HG03457 (cell line): ENCODE measurements around the gene RFTN2.
"Not testable (repeated sequence)": the region's sequence is repeated elsewhere in the genome, so short reads cannot be mapped to it uniquely, and the experiment has no call there.

Source experiments
- ATAC-seq: cut with Tn5 transposase; IDR thresholded peaks from one replicate; pipeline ENCODE4 v1.9.1; 2021; ENCODE audit warnings: moderate number of reproducible peaks; ENCODE audit not compliant: unreplicated experiment

RFTN2 gene

GRCh38 chr2:197675711-197676188 lies 363 bp upstream of the RFTN2 start:
- no peak for ATAC-seq

GRCh38 chr2:197674591-197674990 lies 796 bp downstream of the RFTN2 start:
- no peak for ATAC-seq

DNA sequence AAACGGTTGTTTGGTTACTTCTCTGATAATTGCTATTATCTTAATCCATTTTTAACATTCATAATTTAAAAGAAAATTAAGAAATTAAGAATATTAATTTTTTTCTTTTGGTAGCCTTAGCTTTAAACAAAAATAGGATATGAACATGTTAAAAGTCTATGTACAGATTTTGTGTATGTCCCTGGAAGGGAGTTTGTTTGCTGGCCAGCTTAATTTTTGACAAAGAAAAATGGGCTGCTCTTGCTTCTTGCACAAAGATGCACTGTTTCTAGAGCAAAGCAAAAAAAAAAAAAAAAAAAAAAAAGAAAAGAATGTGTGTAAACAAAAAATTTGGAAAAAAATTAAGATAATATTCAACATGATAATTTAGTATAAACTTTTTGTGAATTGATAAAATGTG lies 1.3 kb downstream of the RFTN2 start:
- ATAC-seq = no peak

DNA sequence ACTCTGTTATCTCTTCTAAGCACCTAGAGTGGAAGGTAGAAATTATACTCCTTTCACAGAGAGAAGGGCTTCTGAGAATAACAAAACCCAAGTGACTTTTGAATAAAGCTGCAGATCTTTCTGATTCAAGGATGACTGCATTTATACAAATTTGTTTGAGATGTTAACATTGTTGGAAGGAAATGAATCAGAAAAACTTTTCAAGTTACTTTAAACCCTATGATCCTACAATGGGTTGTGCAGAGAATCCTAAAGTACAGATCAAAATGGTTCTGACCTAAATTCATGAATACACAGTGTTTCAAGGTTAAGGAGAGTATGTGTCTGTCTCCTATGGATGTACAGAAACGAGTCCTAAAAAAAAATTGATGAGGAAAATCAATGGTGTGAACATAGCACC lies 1.8 kb downstream of the RFTN2 start:
- ATAC-seq = no peak

DNA sequence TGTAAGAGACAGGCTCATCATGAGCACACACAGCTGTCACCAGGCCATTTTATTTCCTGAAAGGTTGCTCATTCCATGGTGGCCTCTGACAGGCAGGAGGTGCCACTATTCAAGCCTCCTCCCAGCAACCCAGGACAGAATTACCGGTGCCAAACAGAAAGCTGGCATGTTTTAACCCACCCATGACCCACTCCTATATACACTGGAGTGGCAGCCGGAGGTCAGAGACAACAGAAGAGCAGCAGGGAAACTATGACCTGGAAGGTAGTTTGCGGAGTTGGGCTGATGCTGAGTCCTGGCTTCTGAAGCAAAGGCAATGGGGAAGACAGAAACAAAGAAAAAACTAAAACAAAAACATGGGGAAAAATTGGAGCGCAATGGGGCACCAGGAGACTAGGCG lies 2.3 kb downstream of the RFTN2 start:
- no peak for ATAC-seq

DNA sequence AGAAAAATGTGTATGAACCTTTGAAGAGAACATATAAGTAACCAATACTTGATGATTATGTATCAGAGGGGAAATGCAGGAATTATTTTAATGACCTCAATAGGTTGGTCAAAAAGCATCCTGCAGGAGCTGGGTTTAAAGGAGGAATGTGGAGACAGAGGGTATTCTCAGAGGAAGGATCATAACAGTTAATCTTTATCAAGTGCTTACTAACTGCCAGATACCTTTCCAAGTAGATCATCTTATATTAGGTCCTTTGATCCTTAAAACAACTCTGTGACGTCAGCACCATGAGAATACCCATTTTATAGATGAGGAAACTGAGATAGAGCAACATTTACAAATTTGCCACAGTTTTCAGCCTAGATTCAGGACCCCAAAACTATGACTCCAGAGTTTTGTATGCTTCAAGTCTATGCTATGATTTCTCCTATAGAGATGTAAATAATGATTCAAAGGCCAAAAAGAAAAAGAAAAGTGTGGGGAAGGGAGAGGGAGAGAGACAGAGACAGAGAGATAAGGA lies 3.0 kb downstream of the RFTN2 start:
- no peak for ATAC-seq

GRCh38 chr2:197669077-197669476 lies 6.3 kb downstream of the RFTN2 start:
- ATAC-seq = no peak

DNA sequence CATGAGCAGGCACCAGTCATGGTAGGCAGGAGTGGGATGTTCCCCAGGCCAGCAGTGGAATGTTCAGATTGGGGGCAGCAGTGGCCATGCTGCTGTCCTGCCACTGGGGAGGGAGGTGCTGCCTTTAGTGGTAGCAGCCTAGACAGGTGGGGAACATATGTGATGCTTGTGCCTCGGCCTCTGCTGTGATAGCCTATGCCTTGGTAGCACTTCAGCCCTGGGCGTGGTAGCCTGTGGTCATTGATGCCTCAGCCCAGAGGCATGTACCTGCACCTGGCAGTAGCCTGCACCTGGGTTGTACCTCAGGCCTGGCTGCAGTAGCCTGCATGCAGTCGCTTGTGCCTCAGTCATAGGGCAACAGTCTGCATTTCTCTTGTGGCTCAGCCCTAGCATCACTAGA lies 7.1 kb downstream of the RFTN2 start:
- ATAC-seq = no peak

GRCh38 chr2:197666277-197666676 lies 9.1 kb downstream of the RFTN2 start:
- ATAC-seq = no peak

- no peak for ATAC-seq
Observed at GRCh38 chr2:197661626-197662025, 13.8 kb downstream of the RFTN2 start.

- ATAC-seq = no peak
Observed at GRCh38 chr2:197657562-197657961, 17.8 kb downstream of the RFTN2 start.

DNA sequence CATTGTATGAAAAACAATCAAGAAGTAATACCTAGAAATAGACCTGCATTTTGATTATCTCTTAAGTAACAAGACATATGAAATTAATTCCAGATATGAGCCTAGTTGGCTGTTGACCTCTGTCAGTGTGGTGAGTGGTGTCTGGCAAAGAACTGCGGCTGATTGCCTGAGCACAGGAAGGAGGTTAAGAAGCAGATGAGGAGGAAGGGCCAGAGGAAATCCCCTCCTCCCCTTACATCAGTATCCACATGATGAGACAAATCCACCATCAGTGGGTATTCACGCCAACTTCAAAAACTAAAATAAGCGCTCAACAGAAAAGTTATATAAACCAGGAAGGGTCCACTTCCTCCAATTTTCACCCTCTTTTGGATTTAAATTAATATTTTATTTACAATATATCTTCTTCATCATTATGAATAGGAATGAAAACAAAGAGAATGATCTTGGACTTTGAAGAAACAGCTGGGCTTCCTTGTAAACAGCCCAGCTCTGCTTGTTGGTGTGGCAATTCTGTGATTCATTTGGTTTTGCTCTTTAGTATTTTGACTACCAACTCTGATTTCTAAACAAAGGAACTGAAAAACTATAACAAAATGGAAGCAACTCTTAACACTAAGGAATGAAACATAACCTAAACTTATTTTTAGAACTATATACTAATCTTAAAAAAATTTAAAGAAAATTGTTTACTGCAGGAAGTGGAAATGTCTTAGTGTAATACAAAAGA lies 27.3 kb downstream of the RFTN2 start:
- ATAC-seq = no peak

GRCh38 chr2:197641666-197642065 lies 33.7 kb downstream of the RFTN2 start:
- ATAC-seq = no peak

- not testable (repeated sequence) for ATAC-seq
Observed at GRCh38 chr2:197640571-197641122, 34.7 kb downstream of the RFTN2 start.

DNA sequence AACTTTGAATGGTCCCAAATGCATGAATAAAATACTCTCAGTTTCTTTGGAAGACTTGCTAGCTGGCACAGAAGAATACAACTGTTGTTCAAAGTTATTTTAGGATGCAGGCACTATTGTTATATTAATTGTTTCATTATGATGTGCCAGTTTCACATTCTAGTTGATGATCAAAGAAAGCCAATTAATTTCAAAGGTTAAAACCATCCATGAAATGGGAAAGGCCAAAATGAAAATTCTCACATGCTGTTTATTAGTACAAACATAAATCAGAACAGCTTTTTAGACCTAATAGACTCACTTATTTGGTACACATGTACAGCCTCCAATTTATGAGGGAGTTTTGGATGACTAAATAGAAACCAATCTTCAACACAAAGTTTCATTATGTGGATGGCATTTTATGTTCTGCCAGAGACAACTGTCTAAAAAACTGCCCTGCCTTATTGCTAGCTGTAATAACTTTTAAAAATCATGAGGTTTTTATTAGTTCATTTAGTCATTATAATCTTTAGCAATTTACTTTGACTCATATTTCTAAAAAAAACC lies 42.2 kb downstream of the RFTN2 start:
- ATAC-seq = no peak

- ATAC-seq = no peak
Observed at GRCh38 chr2:197628043-197628500, 47.3 kb downstream of the RFTN2 start.

GRCh38 chr2:197626965-197627625 lies 48.3 kb downstream of the RFTN2 start:
- no peak for ATAC-seq

DNA sequence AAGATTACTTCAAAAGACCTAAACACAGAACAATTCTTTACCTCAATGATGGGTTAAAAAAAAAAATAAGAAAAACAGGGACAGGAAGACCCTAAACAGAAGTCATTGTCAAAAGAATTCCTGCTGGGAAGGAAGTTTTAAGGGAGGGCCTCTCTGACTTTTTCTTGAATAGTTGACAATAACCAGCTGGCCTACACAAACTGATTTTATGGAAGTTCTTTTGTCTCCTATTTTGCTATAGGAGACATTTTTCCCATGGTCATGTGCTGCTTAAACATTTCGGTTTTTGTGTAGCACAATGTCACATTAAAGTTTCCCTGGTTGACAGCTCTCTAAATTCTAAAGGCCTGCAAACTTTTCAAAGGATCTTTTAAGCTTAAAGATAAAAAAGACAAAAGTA lies 55.3 kb downstream of the RFTN2 start:
- ATAC-seq = no peak

DNA sequence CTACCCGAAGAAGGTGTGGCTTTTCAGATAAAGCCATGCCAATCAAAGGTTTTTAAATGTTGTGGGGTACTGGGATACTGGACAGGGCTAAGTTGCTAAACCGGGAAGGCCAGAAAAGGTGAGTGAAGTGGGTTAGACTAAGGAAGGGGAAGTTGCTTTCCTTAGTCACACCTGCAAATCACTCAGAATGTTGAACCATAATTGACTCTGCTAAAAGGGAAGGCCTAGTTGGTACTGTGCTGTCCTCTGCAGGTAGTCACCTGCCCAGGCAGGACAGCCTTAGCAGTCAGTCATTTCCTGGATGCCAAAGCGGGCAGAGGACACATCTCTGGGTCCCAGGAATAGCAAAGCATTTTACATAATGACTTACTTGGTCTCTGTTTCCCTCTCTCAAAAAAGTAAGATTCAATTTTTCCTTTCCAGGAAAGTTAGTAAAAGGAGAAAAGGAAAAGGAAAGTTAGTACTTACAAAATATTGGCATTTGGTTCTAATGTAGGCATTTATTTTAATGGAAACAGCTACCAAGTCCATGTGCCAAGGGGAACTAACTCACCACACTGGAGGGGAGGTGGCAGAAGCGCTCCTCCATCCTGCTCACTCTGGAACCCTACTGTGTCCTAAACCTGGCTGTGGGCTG lies 60.3 kb downstream of the RFTN2 start:
- ATAC-seq = no peak

- no peak for ATAC-seq
Observed at GRCh38 chr2:197614532-197614931, 60.9 kb downstream of the RFTN2 start.

DNA sequence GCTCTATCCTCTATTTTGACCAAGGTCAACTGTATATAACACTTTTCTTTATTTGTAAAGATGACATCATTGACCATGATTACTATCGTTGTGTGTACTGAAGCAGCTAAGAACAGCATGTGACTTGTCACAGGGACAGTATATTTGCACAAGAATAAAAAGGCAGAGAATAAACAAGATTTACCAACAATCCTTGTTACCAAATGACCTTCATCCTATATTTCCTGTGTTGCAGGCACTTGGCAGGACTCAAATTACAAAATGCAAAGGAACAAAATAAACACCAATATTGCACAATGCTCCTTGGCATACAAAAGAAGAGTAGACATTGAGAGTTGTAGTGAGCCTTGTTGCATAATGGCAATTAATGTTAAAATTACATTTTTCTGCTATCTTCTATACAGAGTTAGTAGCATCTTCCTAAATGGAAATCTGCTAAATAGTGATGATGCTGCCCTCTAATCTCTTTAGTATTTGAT lies 61.8 kb downstream of the RFTN2 start:
- no peak for ATAC-seq
